SK-N-MC (cell line): ENCODE measurements around the gene EBF4.

ENCODE experiments used
- DNase-seq: peaks from one replicate; pipeline ENCODE4 v3.0.0-alpha.2; 2011; ENCODE audit warnings: low read depth, low spot score
- H3K27ac ChIP-seq: fragments of 200-600 bp; sonication (generic); 2 replicates; pipeline ENCODE4 v1.5.1; 2016; ENCODE audit warnings: mixed run types
- H3K36me3 ChIP-seq: fragments of 200-600 bp; sonication (generic); 2 replicates; pipeline ENCODE4 v1.6.1; 2017; ENCODE audit warnings: antibody characterized with exemption, low read length, mixed read lengths; ENCODE audit not compliant: insufficient read depth
- H3K4me3 ChIP-seq: fragments of 200-600 bp; sonication (generic); 2 replicates; pipeline ENCODE4 v1.5.1; 2016
- H3K9ac ChIP-seq: fragments of 200-600 bp; sonication (generic); 2 replicates; pipeline ENCODE4 v1.8.0; 2017; ENCODE audit warnings: mixed run types, mixed read lengths; ENCODE audit not compliant: insufficient read length
- H3K9me3 ChIP-seq: fragments of 200-600 bp; sonication (generic); 2 replicates; pipeline ENCODE4 v1.6.1; 2017; ENCODE audit warnings: low read depth, mild to moderate bottlenecking, antibody characterized with exemption, low read length, moderate library complexity, mixed read lengths
- EZH2 ChIP-seq: fragments of 200-600 bp; sonication (generic); IDR thresholded peaks from one replicate; pipeline ENCODE4 v1.6.1; 2017; ENCODE audit warnings: antibody characterized with exemption
- FOXP2 ChIP-seq: optimal IDR thresholded peaks from 2 replicates; pipeline ENCODE3; 2011; ENCODE audit warnings: mild to moderate bottlenecking, moderate library complexity; ENCODE audit not compliant: insufficient read depth; ENCODE audit errors: extremely low read length, control extremely low read depth
- POLR2AphosphoS5 ChIP-seq: IDR thresholded peaks from 2 replicates; pipeline ENCODE4 v1.6.1; 2012; ENCODE audit warnings: mild to moderate bottlenecking, low read depth, low read length, borderline replicate concordance

The EBF4 gene

GRCh38 chr20:2741463-2741862, 48.9 kb downstream of the EBF4 start:
- no peaks in the 10 kb centered on the region for H3K9me3 ChIP-seq
- no peak overlapping the region for H3K9ac ChIP-seq
- no peak for TF ChIP-seq EZH2
- DNase-seq = no peak
- H3K36me3 ChIP-seq = no peaks in the 10 kb centered on the region
- H3K4me3 ChIP-seq = no peak overlapping the region
- H3K27ac ChIP-seq = no peak overlapping the region

DNA sequence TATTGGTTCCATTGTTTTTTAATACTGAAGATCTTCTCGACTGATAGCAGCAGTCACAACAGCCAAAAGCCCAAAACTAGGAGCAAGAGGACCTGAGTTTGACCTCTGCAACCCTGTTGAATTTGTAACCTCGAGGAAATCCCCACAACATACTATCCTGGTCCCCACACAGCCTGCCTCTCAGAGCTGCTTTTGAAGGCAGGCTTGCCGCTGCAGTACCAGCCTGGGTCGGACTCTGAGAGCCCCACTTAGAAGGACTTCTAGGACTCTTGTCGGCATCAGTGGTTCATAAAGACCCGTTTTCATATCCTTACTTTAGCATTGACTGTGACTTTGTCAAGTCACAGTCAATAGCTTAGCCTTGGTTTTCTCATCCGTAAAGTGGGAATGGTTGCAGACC, 49.3 kb downstream of the EBF4 start:
- Histone ChIP-seq H3K36me3 (no peaks in the 10 kb centered on the region), H3K9me3 (no peaks in the 10 kb centered on the region), H3K4me3 (no peak overlapping the region), H3K27ac (no peak overlapping the region), H3K9ac (no peak overlapping the region)
- no peak for DNase-seq
- TF ChIP-seq FOXP2 (no peak), POLR2AphosphoS5 (no peak), EZH2 (no peak)

DNA sequence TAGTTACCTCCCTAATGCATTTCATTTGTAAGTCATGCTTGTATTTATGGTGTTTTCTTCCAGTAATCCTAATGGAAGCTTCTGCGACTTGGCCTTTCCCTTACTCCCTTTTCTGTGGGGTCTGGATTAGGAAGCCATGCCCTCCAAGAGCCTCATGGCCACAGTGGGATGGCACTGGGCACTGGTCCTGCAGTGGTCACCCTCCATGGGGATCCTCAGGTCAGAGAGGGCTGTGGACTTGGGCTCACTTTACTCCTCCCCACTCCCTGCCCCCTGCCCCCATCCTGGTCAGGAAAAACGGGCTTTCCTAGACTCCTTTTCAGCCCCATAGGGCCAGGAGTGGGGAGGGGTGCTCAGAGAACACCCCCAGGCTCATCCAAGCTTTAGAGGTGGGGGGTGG, 49.9 kb downstream of the EBF4 start:
- Histone ChIP-seq H3K9me3 (no peaks in the 10 kb centered on the region), H3K27ac (no peak overlapping the region), H3K4me3 (no peak overlapping the region), H3K36me3 (no peaks in the 10 kb centered on the region), H3K9ac (no peak overlapping the region)
- no peak for DNase-seq
- TF ChIP-seq FOXP2 (no peak), POLR2AphosphoS5 (no peak), EZH2 (no peak)

DNA sequence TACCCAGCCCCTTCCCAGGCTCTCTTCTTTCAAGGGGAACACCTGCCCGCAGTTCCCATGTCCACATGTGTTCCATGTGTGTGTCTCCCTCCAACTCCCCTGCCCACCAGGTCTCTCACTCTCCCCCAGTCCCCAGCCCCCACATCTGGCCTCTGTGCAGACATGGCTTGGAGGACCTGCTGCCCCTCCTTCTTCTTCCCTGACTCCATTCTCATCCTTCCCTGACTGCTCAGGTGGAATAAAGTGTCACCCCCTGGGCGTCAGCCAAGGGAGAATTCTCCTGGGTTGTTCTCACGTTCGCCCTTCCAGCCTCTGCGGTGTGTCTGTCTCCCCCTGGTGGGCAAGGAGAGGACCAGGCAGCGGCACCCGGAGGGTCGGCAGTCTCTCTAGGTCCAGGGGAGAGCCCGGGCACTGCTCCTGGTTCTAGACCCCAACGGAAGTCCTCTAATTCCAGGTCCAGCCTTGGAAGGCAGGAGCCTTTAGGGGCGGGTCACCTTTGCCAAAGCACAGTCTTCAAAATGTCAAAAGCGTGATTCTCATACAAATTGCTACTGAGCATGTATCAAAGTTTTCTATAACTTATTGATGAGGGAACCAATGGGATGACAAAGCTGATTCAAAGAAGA, 50.5 kb downstream of the EBF4 start:
- no peak for DNase-seq
- H3K36me3 ChIP-seq = no peaks in the 10 kb centered on the region
- TF ChIP-seq EZH2 (no peak), FOXP2 (no peak), POLR2AphosphoS5 (no peak)
- no peak overlapping the region for H3K9ac ChIP-seq
- no peak overlapping the region for H3K4me3 ChIP-seq
- no peak overlapping the region for H3K27ac ChIP-seq
- no peaks in the 10 kb centered on the region for H3K9me3 ChIP-seq

DNA sequence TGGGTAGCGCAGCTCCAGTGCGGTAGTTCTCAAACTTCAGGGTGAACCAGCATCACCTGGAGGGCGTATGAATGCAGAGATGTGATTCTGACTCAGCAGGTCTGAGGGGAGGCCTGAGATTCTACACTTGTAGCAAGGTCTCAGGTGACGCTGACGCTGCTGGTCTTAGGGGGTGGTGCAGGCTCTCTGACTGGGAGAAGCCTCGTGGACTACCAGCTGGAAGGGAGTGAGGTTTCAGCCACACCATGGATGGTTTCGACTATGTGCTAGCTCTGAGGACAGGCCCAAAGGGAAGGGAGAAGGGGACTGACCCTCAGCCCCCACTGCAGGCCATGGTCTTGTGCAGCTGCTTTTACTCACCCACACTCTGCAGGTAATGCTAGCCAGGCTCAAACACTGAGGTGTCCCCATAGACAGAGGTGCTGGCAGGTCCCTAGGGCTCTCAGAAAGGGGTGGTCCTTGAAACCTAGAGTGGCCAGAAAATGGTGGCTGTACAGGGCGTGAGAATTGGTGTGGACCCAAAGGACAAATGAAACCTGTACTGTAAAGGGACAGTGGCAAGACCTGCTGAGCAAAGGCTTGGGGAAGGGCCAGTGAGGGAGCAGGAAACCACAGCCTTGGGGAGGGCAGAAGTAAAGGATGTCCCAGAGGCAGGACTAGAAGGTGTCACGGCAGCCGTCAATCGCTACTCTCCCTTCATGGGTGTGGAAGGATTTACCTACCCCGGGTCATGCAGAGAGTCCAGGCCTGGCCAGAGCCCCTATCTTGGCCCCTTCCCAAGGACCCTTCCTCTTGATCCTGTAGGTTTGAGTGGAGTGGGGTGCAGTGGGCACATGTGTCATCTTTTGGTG, 52.7 kb downstream of the EBF4 start:
- TF ChIP-seq EZH2 (no peak), POLR2AphosphoS5 (no peak), FOXP2 (no peak)
- Histone ChIP-seq H3K27ac (no peak overlapping the region), H3K9me3 (no peaks in the 10 kb centered on the region), H3K9ac (no peak overlapping the region), H3K36me3 (no peaks in the 10 kb centered on the region), H3K4me3 (no peak overlapping the region)
- DNase-seq = no peak

DNA sequence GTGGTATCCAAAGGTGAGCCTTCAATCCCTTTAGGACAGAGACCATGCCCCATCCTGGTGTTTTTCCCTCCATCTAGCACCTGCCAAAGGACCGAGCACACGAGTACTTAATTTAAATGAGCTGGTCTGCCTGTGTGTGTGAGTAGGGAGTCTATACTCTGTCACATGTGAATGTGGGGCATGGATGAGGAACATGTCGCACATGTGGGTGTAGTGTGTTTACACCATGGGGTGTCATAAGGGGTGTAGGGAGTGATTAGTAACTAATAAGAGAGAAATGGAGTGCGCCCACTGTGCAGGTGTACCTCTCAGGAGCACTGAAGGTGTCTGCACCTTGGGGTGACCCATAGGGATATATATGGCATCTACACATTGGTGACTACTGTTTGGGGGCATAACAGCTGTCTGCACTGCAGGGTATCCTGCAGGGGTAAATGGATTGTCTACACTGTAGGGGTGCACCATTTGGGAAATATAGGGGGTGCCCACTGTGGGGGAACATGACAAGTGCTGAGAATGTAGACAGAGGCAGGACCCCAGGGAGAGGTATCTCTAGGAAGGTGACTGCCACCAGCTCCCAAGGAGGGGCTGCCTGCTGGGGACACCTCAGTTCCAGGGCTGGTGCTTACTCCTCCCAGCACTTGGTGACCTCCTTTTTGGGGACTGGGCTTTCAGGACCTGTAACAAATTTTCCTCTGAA, 53.5 kb downstream of the EBF4 start:
- no peak for DNase-seq
- H3K36me3 ChIP-seq = no peaks in the 10 kb centered on the region
- H3K4me3 ChIP-seq = no peak overlapping the region
- TF ChIP-seq POLR2AphosphoS5 (no peak), EZH2 (no peak), FOXP2 (no peak)
- no peaks in the 10 kb centered on the region for H3K9me3 ChIP-seq
- H3K9ac ChIP-seq = no peak overlapping the region
- H3K27ac ChIP-seq = no peak overlapping the region

DNA sequence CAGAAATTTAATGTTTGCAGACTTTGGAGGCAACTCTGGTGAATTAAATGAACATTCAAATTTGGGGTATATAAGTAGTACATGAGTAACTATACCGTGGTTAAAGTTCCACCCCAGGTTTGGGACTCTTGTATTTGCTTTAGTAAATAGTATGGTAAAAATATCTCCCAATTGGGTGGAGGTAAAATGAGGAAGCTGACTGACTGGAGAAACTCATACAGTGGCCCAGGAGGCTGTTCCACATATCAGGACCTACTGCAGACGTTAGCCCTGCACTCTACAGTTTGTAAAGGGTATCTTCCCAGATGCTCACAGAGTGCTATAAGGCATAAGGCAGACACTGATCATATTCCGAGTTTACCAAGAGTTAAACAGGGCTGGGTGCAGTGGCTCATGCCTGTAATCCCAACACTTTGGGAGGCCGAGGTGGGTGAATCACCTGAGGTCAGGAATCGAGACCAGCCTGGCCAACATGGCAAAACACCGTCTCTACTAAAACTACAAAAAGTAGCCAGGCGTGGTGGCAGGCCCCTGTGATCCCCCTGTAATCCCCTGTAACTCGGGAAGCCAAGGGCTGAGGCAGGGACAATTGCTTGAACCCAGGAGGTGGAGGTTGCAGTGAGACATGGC, 54.2 kb downstream of the EBF4 start:
- Histone ChIP-seq H3K4me3 (no peak overlapping the region), H3K9me3 (no peaks in the 10 kb centered on the region), H3K36me3 (no peaks in the 10 kb centered on the region), H3K27ac (no peak overlapping the region), H3K9ac (no peak overlapping the region)
- TF ChIP-seq FOXP2 (no peak), POLR2AphosphoS5 (no peak), EZH2 (no peak)
- no peak for DNase-seq

DNA sequence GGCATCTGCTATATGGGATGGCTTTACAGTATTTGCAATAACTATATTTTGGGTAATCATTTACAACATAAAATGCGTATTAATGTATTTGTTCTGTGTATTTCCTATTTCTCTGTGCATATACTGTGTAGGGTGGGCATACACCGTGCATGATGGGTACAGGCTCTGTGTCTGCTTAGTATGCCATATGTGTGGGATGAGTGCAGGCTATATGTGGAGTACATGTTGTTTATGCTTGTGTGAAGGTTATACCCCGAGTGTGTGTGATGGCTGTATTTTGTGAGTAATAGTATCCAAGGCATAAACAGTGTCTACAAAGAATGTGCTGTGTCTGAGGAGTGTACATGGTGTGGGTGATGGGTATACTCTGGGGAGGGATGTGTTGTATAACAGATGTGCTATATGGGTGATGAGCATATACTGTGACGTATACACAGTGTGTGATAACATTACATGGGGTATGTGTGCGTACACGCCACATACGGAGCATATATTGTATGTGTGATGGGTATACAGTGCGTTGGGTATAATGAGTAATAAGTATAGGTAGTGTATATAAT, 55.2 kb downstream of the EBF4 start:
- Histone ChIP-seq H3K9me3 (no peaks in the 10 kb centered on the region), H3K36me3 (no peaks in the 10 kb centered on the region), H3K4me3 (no peak overlapping the region), H3K9ac (no peak overlapping the region), H3K27ac (no peak overlapping the region)
- no peak for DNase-seq
- TF ChIP-seq POLR2AphosphoS5 (no peak), EZH2 (no peak), FOXP2 (no peak)
